ENCODE results near the gene RIN3.

RIN3 gene

GRCh38 chr14:92575061-92575747 is 61.6 kb downstream of the RIN3 start:
- Mint-ChIP-seq H3K27me3 (no peaks in the 10 kb centered on the region), H3K9me3 (no peaks in the 10 kb centered on the region), H3K27ac (no peak overlapping the region), H3K4me1 (ENCODE audit: low read depth) (peaks cover 89% of the 10 kb centered on the region), H3K4me3 (no peak overlapping the region), H3K36me3 (ENCODE audit: low read depth) (peaks cover 57% of the 10 kb centered on the region)

- Mint-ChIP-seq H3K9me3 (no peaks in the 10 kb centered on the region), H3K27me3 (no peaks in the 10 kb centered on the region), H3K4me3 (no peak overlapping the region), H3K4me1 (ENCODE audit: low read depth) (peaks cover 89% of the 10 kb centered on the region), H3K36me3 (ENCODE audit: low read depth) (peaks cover 58% of the 10 kb centered on the region), H3K27ac (no peak overlapping the region)
Observed at GRCh38 chr14:92575748-92576303, 62.2 kb downstream of the RIN3 start.

- H3K27ac Mint-ChIP-seq, result peak overlapping the region; percentile 94
- peaks cover 63% of the 10 kb centered on the region for H3K36me3 Mint-ChIP-seq (ENCODE audit: low read depth)
- peak overlapping the region; percentile 76 for H3K4me3 Mint-ChIP-seq
- peaks cover 91% of the 10 kb centered on the region for H3K4me1 Mint-ChIP-seq (ENCODE audit: low read depth)
- no peaks in the 10 kb centered on the region for H3K27me3 Mint-ChIP-seq
- H3K9me3 Mint-ChIP-seq, result no peaks in the 10 kb centered on the region
Observed at GRCh38 chr14:92577321-92577742, 63.8 kb downstream of the RIN3 start.

- Mint-ChIP-seq H3K27ac (no peak overlapping the region), H3K4me3 (peak overlapping the region; percentile 9), H3K9me3 (peaks cover 8% of the 10 kb centered on the region), H3K27me3 (no peaks in the 10 kb centered on the region), H3K4me1 (ENCODE audit: low read depth) (peaks cover 93% of the 10 kb centered on the region), H3K36me3 (ENCODE audit: low read depth) (peaks cover 74% of the 10 kb centered on the region)
Observed at GRCh38 chr14:92578511-92578910, 64.9 kb downstream of the RIN3 start.

GRCh38 chr14:92579244-92579936 is 65.8 kb downstream of the RIN3 start:
- H3K36me3 Mint-ChIP-seq (ENCODE audit: low read depth), result peaks cover 78% of the 10 kb centered on the region
- H3K27me3 Mint-ChIP-seq, result no peaks in the 10 kb centered on the region
- peaks cover 96% of the 10 kb centered on the region for H3K4me1 Mint-ChIP-seq (ENCODE audit: low read depth)
- peaks cover 8% of the 10 kb centered on the region for H3K9me3 Mint-ChIP-seq
- no peak overlapping the region for H3K4me3 Mint-ChIP-seq
- peak overlapping the region; percentile 56 for H3K27ac Mint-ChIP-seq

- Mint-ChIP-seq H3K9me3 (peaks cover 8% of the 10 kb centered on the region), H3K27ac (no peak overlapping the region), H3K4me3 (no peak overlapping the region), H3K4me1 (ENCODE audit: low read depth) (peaks cover 98% of the 10 kb centered on the region), H3K36me3 (ENCODE audit: low read depth) (peaks cover 88% of the 10 kb centered on the region), H3K27me3 (no peaks in the 10 kb centered on the region)
Observed at GRCh38 chr14:92581206-92581605, 67.6 kb downstream of the RIN3 start.

GRCh38 chr14:92581966-92582566 is 68.5 kb downstream of the RIN3 start:
- Mint-ChIP-seq H3K36me3 (ENCODE audit: low read depth) (peaks cover 89% of the 10 kb centered on the region), H3K27ac (peak overlapping the region; percentile 93), H3K9me3 (peaks cover 8% of the 10 kb centered on the region), H3K4me1 (ENCODE audit: low read depth) (peaks cover 98% of the 10 kb centered on the region), H3K27me3 (no peaks in the 10 kb centered on the region), H3K4me3 (peak overlapping the region; percentile 11)

GRCh38 chr14:92582706-92583452 is 69.3 kb downstream of the RIN3 start:
- peak overlapping the region; percentile 93 for H3K27ac Mint-ChIP-seq
- H3K36me3 Mint-ChIP-seq (ENCODE audit: low read depth), result peaks cover 86% of the 10 kb centered on the region
- H3K4me1 Mint-ChIP-seq (ENCODE audit: low read depth), result peaks cover 98% of the 10 kb centered on the region
- peak overlapping the region; percentile 30 for H3K4me3 Mint-ChIP-seq
- H3K9me3 Mint-ChIP-seq, result peaks cover 8% of the 10 kb centered on the region
- no peaks in the 10 kb centered on the region for H3K27me3 Mint-ChIP-seq

GRCh38 chr14:92584220-92584619 is 70.6 kb downstream of the RIN3 start:
- no peaks in the 10 kb centered on the region for H3K27me3 Mint-ChIP-seq
- H3K4me3 Mint-ChIP-seq, result no peak overlapping the region
- peaks cover 8% of the 10 kb centered on the region for H3K9me3 Mint-ChIP-seq
- peaks cover 98% of the 10 kb centered on the region for H3K4me1 Mint-ChIP-seq (ENCODE audit: low read depth)
- H3K27ac Mint-ChIP-seq, result peak overlapping the region; percentile 96
- H3K36me3 Mint-ChIP-seq (ENCODE audit: low read depth), result peaks cover 81% of the 10 kb centered on the region

- Mint-ChIP-seq H3K4me1 (ENCODE audit: low read depth) (peaks cover 98% of the 10 kb centered on the region), H3K4me3 (no peak overlapping the region), H3K9me3 (peaks cover 8% of the 10 kb centered on the region), H3K27ac (peak overlapping the region; percentile 96), H3K27me3 (no peaks in the 10 kb centered on the region), H3K36me3 (ENCODE audit: low read depth) (peaks cover 79% of the 10 kb centered on the region)
Observed at GRCh38 chr14:92584816-92585215, 71.2 kb downstream of the RIN3 start.

- Mint-ChIP-seq H3K36me3 (ENCODE audit: low read depth) (peaks cover 81% of the 10 kb centered on the region), H3K27ac (peak overlapping the region; percentile 96), H3K4me1 (ENCODE audit: low read depth) (peaks cover 100% of the 10 kb centered on the region), H3K27me3 (no peaks in the 10 kb centered on the region), H3K4me3 (peak overlapping the region; percentile 62), H3K9me3 (peaks cover 12% of the 10 kb centered on the region)
Observed at GRCh38 chr14:92585981-92586937, 72.7 kb downstream of the RIN3 start.

GRCh38 chr14:92586963-92587699 is 73.5 kb downstream of the RIN3 start:
- Mint-ChIP-seq H3K9me3 (peaks cover 12% of the 10 kb centered on the region), H3K27me3 (no peaks in the 10 kb centered on the region), H3K4me1 (ENCODE audit: low read depth) (peaks cover 98% of the 10 kb centered on the region), H3K36me3 (ENCODE audit: low read depth) (peaks cover 80% of the 10 kb centered on the region), H3K4me3 (peak overlapping the region; percentile 62), H3K27ac (peak overlapping the region; percentile 96)

GRCh38 chr14:92587700-92588085 is 74.1 kb downstream of the RIN3 start:
- H3K4me1 Mint-ChIP-seq (ENCODE audit: low read depth), result peaks cover 92% of the 10 kb centered on the region
- H3K9me3 Mint-ChIP-seq, result peaks cover 11% of the 10 kb centered on the region
- H3K27me3 Mint-ChIP-seq, result no peaks in the 10 kb centered on the region
- H3K36me3 Mint-ChIP-seq (ENCODE audit: low read depth), result peaks cover 74% of the 10 kb centered on the region
- H3K4me3 Mint-ChIP-seq, result no peak overlapping the region
- H3K27ac Mint-ChIP-seq, result peak overlapping the region; percentile 96
